Sigmoid colon (tissue), 7 donors: ENCODE data around the gene TCF3. TPM values are rescaled to one million over a fixed set of nuclear protein-coding genes. Genes with fewer than 3 reads are reported as not detected.

Experiments used
- DNase-seq: peaks from one replicate; pipeline ENCODE4 v3.0.0-alpha.2; 2019
- H3K27ac ChIP-seq, 4 donors: fragments of 200-600 bp; sonication (generic); one replicate each; pipeline ENCODE4 v1.5.1; 2016 to 2019; ENCODE audit warnings: mild to moderate bottlenecking in 1 of 4
- H3K27me3 ChIP-seq, 3 donors: fragments of 200-600 bp; sonication (generic); one replicate each; pipeline ENCODE4 v1.5.1; 2019; ENCODE audit warnings: mild to moderate bottlenecking in 1 of 3
- H3K36me3 ChIP-seq, 4 donors: fragments of 200-600 bp; sonication (generic); one replicate each; pipeline ENCODE4 v1.5.1; 2016 to 2019
- H3K4me1 ChIP-seq, 4 donors: fragments of 200-600 bp; sonication (generic); one replicate each; pipeline ENCODE4 v1.5.1; 2017 to 2019
- H3K4me3 ChIP-seq, 4 donors: fragments of 200-600 bp; sonication (generic); one replicate each; pipeline ENCODE4 v1.5.1; 2017 to 2019; ENCODE audit warnings: mild to moderate bottlenecking in 2 of 4, moderate library complexity in 1 of 4
- H3K9me3 ChIP-seq, 4 donors: fragments of 200-600 bp in 3 of 4; sonication (generic) in 3 of 4; one replicate each; pipeline versions ENCODE4 v1.5.1 to v1.6.1; 2013 to 2019
- EP300 ChIP-seq, 4 donors: sonication (generic); formaldehyde crosslinking; IDR thresholded peaks; one replicate each; pipeline ENCODE4 v1.6.1; 2017; ENCODE audit warnings: antibody characterized with exemption in 4 of 4
- POLR2A ChIP-seq, 2 donors: fragments of 450-650 bp; IDR thresholded peaks; one replicate each; pipeline ENCODE4 v1.6.1; 2016; ENCODE audit warnings: antibody characterized with exemption in 2 of 2, mild to moderate bottlenecking in 2 of 2, moderate library complexity in 2 of 2
- POLR2AphosphoS5 ChIP-seq, 4 donors: sonication (generic); formaldehyde crosslinking; IDR thresholded peaks; one replicate each; pipeline ENCODE4 v1.6.1; 2017; ENCODE audit warnings: antibody characterized with exemption in 4 of 4
- WGBS, 2 donors: extraction: QIAGEN DNeasy Blood & Tissue Kit; methylation state at CpG; one replicate each; pipeline ENCODE4 v1.1.7; 2013; 5-methylcytosine and 5-hydroxymethylcytosine counted together
- intact Hi-C: fragments of 100-400 bp; cut with DNase I; formaldehyde crosslinking; loops from one replicate; pipeline ENCODE4 v1.15.1; 2023
- polyA plus RNA-seq, 3 donors: library from polyadenylated mRNA; stranded (reverse); fragments of 200-250 nt; gene quantifications; one replicate each; pipeline ENCODE4 v1.2.3, GENCODE V29; 2013
- total RNA-seq, 4 donors: library from RNA; depleted of rRNA; stranded (reverse); fragments of >200 nt; gene quantifications; one replicate each; pipeline ENCODE4 v1.1.0, GENCODE V29; 2016
- TF ChIP-seq, protein P1 (sequence below), 4 experiments: fragments of 450-650 bp in 3 of 4; fragments of 200-600 bp in 1 of 4; IDR thresholded peaks; one replicate each; pipeline ENCODE4 v1.5.1; 2016 to 2019; ENCODE audit warnings: antibody characterized with exemption in 4 of 4, mild to moderate bottlenecking in 3 of 4, moderate library complexity in 2 of 4
- donor health status: healthy with polysubstance abuse.
- donor health status: Bipolar disorder and iron deficiency.
- donor health status: healthy.

The TCF3 gene
- total and polyA plus RNA-seq, 7 donors: 18.6 to 66.9 (median 30.8) TPM

DNA sequence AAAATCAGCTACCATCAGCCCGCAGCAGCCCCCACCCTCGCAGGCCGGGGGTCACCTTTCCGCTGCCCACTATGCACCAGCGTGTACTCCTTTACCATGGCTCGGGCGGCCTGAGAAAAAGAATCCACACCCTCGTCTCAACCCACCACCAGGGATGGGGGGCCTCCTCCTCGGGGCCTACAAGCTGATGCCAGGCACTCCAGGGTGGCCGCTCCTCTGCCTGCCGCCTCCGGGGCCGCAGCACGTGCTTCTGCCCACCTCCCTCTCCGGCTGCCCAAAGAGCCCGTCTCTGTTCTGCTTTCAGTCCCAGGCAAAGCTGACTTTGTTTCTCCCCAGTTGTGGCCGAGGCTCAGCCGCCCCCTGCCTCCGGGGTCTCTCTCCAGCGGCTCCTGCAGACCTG lies 73.2 kb downstream of the TCF3 start:
- no peaks in the 10 kb centered on the region for H3K4me1 ChIP-seq
- no peaks in the 10 kb centered on the region for H3K9me3 ChIP-seq
- WGBS, 2 donors: 96 to 97% methylated on average over 20 of the region's 20 CpGs
- H3K36me3 ChIP-seq: peaks cover 18 to 76% (median 43%) of the 10 kb centered on the region in 4 donors
- intact Hi-C loops: no loop called here
- no peaks in the 10 kb centered on the region for H3K27me3 ChIP-seq
- no peak overlapping the region for H3K4me3 ChIP-seq
- H3K27ac ChIP-seq: no peak overlapping the region
- DNase-seq: peak; percentile 64
- TF ChIP-seq POLR2A (IDR thresholded peaks at IDR 0.05) (no peak), EP300 (IDR thresholded peaks at IDR 0.05) (no peak), POLR2AphosphoS5 (IDR thresholded peaks at IDR 0.05) (no peak)
- TF ChIP-seq, protein P1, sequence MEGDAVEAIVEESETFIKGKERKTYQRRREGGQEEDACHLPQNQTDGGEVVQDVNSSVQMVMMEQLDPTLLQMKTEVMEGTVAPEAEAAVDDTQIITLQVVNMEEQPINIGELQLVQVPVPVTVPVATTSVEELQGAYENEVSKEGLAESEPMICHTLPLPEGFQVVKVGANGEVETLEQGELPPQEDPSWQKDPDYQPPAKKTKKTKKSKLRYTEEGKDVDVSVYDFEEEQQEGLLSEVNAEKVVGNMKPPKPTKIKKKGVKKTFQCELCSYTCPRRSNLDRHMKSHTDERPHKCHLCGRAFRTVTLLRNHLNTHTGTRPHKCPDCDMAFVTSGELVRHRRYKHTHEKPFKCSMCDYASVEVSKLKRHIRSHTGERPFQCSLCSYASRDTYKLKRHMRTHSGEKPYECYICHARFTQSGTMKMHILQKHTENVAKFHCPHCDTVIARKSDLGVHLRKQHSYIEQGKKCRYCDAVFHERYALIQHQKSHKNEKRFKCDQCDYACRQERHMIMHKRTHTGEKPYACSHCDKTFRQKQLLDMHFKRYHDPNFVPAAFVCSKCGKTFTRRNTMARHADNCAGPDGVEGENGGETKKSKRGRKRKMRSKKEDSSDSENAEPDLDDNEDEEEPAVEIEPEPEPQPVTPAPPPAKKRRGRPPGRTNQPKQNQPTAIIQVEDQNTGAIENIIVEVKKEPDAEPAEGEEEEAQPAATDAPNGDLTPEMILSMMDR (IDR thresholded peaks at IDR 0.05): no peak

DNA sequence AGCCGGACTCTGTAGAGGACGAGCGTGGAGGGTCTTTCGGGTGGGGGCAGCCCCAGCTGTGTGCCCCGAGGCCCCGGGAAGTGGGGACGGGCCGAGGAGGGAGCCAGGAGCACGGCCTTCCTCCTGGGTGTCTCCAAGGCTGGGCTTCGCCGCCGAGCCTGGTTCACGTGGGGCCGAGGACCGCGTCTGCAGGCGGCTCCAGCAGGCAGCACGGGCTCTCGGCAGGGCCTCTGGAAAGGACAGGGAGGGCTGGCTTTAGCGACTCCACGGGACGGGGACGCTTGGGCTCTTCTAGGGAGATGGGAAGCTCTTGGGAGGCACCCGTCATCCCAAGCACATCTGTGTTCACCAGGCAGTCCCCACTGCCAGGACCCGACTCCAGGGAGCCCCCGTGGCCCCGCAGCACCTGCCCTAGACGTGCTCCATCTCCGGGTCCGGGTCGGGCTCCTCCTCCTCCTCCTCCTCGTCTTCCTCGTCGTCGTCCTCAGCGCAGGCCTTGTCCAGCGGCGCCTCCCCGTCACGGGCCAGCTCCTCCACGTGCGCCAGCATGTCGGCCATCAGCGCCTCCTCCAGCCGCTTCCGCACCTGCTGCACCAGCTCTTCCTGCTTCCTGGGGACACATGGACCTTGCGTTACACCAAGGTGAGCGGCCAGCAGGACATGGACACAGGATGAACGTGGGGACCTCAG lies 74.3 kb downstream of the TCF3 start:
- Histone ChIP-seq H3K27me3 (no peaks in the 10 kb centered on the region), H3K36me3 (peaks cover 18 to 66% (median 36%) of the 10 kb centered on the region in 4 donors), H3K9me3 (no peaks in the 10 kb centered on the region), H3K4me3 (no peak overlapping the region), H3K4me1 (no peaks in the 10 kb centered on the region), H3K27ac (peak overlapping the region in 1 of 4 donors; percentile 11)
- TF ChIP-seq, protein P1 (IDR thresholded peaks at IDR 0.05): no peak
- TF ChIP-seq POLR2A (IDR thresholded peaks at IDR 0.05): no peak
- TF ChIP-seq POLR2AphosphoS5 (IDR thresholded peaks at IDR 0.05): no peak
- TF ChIP-seq EP300 (IDR thresholded peaks at IDR 0.05): no peak
- 91% methylated on average over 49 of the region's 49 CpGs for WGBS, 2 donors
- DNase-seq: peak; percentile 63
- intact Hi-C loops: no loop called here

DNA sequence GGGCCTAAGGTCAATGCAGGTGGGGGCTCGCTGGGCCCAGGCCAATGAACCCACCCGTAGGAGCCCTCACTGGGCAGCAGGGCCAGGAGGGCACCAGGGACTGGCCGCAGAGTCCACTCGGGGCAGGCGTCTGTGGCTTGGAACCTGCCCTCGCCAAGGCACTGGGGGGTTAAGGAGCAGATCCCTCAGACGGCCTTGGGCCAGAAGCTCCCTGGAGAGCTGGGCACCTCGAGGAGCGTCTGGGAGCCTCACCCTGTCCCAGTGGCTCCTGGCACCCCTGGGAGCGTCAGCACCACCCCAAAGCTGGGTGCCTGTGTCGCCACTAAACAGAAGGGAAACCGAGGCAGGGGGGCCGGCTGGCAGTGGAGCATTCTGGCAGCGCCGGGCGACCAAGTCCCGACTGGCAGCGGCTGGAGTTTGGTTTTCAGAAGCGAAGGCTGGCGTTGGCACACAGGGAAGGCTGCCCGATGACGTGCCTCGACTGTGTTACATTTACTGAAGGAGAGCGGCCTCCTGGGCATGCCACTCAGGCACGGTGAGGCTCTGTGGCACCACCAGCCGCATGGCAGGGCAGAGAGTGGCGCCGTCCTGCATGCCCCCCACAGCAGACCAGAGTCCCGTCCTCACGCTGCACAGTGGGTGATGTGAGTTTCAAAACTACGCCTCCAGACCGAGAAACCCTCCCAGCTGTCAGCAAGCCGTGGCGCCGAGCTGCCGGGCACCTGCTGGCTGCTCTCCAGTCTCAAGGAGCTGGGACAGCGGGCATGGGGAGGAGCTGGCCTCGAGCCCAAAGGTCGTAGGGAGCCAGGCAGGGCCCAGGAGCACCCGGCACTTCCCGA lies 75.1 kb downstream of the TCF3 start:
- intact Hi-C loops: no loop called here
- Histone ChIP-seq H3K4me1 (no peaks in the 10 kb centered on the region), H3K4me3 (no peak overlapping the region), H3K36me3 (peaks cover 18 to 60% (median 29%) of the 10 kb centered on the region in 4 donors), H3K9me3 (no peaks in the 10 kb centered on the region), H3K27ac (peak overlapping the region in 1 of 4 donors; percentile 11), H3K27me3 (no peaks in the 10 kb centered on the region)
- TF ChIP-seq POLR2A (IDR thresholded peaks at IDR 0.05) (no peak), POLR2AphosphoS5 (IDR thresholded peaks at IDR 0.05) (no peak), EP300 (IDR thresholded peaks at IDR 0.05) (no peak)
- TF ChIP-seq, protein P1 (IDR thresholded peaks at IDR 0.05): no peak
- WGBS, 2 donors: 83 to 85% methylated on average over 41 of the region's 41 CpGs
- peak; percentile 57 for DNase-seq

DNA sequence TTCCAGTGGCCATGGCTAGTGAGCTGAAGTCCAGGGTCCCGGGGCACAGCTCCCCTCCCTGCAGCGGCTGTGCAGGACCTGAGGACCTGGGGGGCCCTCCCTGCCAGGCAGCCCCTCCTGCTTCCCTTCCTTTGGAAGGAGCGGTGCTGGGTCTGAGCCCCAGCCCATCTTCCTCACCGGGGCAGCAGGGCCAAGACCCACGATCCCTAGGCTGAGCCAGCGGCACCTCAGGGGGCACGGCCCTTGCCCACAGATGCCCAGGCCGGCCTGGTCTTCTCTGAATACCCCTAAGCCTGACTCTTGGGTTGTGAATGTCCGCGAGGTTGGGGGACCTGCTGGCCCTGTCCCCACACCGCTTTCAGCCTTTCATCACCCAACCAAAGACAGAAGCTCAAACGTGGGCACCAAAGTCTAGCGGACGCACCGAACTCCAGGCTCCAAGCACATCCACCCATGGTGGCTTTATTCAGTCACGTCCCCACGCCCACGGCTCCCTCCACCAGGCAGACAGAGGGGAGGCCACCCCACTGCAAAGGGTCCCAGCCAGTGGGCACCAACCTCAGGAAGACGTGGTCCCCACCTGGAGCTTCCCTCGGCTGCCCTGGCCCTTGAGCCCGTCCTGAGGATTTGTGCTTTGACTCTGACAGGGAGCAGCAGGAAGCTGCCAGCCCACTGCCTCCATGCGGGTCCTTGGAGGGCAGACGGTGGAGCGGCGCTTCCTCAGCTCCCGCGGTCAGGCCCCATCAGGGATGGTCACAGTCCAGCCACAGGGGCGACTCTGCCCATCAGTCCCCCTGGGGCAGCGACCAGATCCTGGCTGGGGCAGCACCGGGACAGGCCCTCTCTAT lies 75.9 kb downstream of the TCF3 start:
- TF ChIP-seq POLR2A (IDR thresholded peaks at IDR 0.05) (no peak), POLR2AphosphoS5 (IDR thresholded peaks at IDR 0.05) (no peak), EP300 (IDR thresholded peaks at IDR 0.05) (no peak)
- TF ChIP-seq, protein P1 (IDR thresholded peaks at IDR 0.05): no peak
- no peaks in the 10 kb centered on the region for H3K27me3 ChIP-seq
- peak overlapping the region in 1 of 4 donors; percentile 11 for H3K27ac ChIP-seq
- H3K36me3 ChIP-seq: peaks cover 18 to 52% (median 24%) of the 10 kb centered on the region in 4 donors
- H3K4me1 ChIP-seq: no peaks in the 10 kb centered on the region
- DNase-seq: no peak
- no peaks in the 10 kb centered on the region for H3K9me3 ChIP-seq
- no peak overlapping the region for H3K4me3 ChIP-seq
- WGBS, 2 donors: 90 to 91% methylated on average over 30 of the region's 30 CpGs
- intact Hi-C loops: no loop called here
